22Rv1 (cell line): Measurements from ENCODE around the gene R3HDM2.
A peak's percentile ranks its signal among the peaks of the same experiment; 100 is the strongest.

Experiments used
- H3K27ac ChIP-seq: fragments of 450-650 bp; 2 replicates; pipeline ENCODE4 v1.5.1; 2017
- CTCF ChIP-seq: fragments of 450-650 bp; IDR thresholded peaks from 2 replicates; pipeline ENCODE4 v1.5.1; 2017; ENCODE audit warnings: mild to moderate bottlenecking
- ZFX ChIP-seq: fragments of 450-650 bp; IDR thresholded peaks from 2 replicates; pipeline ENCODE4 v1.6.1; 2017; ENCODE audit warnings: antibody characterized with exemption, borderline replicate concordance

Gene R3HDM2

GRCh38 chr12:57389033-57389432 lies 41.8 kb downstream of the R3HDM2 start:
- H3K27ac ChIP-seq = no peak overlapping the region
- TF ChIP-seq ZFX (no peak), CTCF (no peak)

GRCh38 chr12:57388425-57388824 lies 42.4 kb downstream of the R3HDM2 start:
- TF ChIP-seq CTCF (no peak), ZFX (no peak)
- no peak overlapping the region for H3K27ac ChIP-seq

GRCh38 chr12:57386187-57386720 lies 44.6 kb downstream of the R3HDM2 start:
- TF ChIP-seq ZFX = no peak
- no peak for TF ChIP-seq CTCF

GRCh38 chr12:57385586-57385985 lies 45.3 kb downstream of the R3HDM2 start:
- TF ChIP-seq ZFX (no peak), CTCF (no peak)
- no peak overlapping the region for H3K27ac ChIP-seq

More at GRCh38 chr12:57386187-57386720, 44.6 kb downstream of the R3HDM2 start:
- H3K27ac ChIP-seq = no peak overlapping the region

- TF ChIP-seq ZFX = no peak
- TF ChIP-seq CTCF = no peak
- H3K27ac ChIP-seq = peak overlapping the region; percentile 14; the same call in 1 of the 2 replicates
Observed at GRCh38 chr12:57384478-57384877, 46.4 kb downstream of the R3HDM2 start.

- H3K27ac ChIP-seq = no peak overlapping the region
- TF ChIP-seq ZFX = no peak
- TF ChIP-seq CTCF = no peak
Observed at GRCh38 chr12:57381693-57382220, 49.1 kb downstream of the R3HDM2 start.

- no peak overlapping the region for H3K27ac ChIP-seq
- TF ChIP-seq CTCF (no peak), ZFX (no peak)
Observed at GRCh38 chr12:57380300-57380699, 50.5 kb downstream of the R3HDM2 start.
